Uterus (tissue), 2 donors: ENCODE measurements around the gene TSPAN9.

Source experiments
- POLR2A ChIP-seq, 2 donors: fragments of 450-650 bp; IDR thresholded peaks; one replicate each; pipeline ENCODE4 v1.6.1; 2016; ENCODE audit warnings: antibody characterized with exemption in 2 of 2, mild to moderate bottlenecking in 1 of 2, moderate library complexity in 1 of 2
- TF ChIP-seq, protein P1 (sequence below), 4 experiments: fragments of 200-600 bp in 2 of 4; fragments of 450-650 bp in 2 of 4; sonication (generic) in 2 of 4; IDR thresholded peaks; one replicate each; pipeline ENCODE4 v1.5.1; 2016 to 2019; ENCODE audit warnings: antibody characterized with exemption in 4 of 4, mild to moderate bottlenecking in 2 of 4, moderate library complexity in 1 of 4

- TF ChIP-seq, protein P1, sequence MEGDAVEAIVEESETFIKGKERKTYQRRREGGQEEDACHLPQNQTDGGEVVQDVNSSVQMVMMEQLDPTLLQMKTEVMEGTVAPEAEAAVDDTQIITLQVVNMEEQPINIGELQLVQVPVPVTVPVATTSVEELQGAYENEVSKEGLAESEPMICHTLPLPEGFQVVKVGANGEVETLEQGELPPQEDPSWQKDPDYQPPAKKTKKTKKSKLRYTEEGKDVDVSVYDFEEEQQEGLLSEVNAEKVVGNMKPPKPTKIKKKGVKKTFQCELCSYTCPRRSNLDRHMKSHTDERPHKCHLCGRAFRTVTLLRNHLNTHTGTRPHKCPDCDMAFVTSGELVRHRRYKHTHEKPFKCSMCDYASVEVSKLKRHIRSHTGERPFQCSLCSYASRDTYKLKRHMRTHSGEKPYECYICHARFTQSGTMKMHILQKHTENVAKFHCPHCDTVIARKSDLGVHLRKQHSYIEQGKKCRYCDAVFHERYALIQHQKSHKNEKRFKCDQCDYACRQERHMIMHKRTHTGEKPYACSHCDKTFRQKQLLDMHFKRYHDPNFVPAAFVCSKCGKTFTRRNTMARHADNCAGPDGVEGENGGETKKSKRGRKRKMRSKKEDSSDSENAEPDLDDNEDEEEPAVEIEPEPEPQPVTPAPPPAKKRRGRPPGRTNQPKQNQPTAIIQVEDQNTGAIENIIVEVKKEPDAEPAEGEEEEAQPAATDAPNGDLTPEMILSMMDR (IDR thresholded peaks at IDR 0.05) = no peak
- no peak for TF ChIP-seq POLR2A (IDR thresholded peaks at IDR 0.05)
Observed at GRCh38 chr12:3311491-3312103, 234.4 kb downstream of the TSPAN9 start.
